ENCODE measurements around the gene DLGAP1. TPM values are rescaled to one million over a fixed set of nuclear protein-coding genes. Genes with fewer than 3 reads are reported as not detected.

DLGAP1 gene
- polyA plus RNA-seq, 1 of the 3 experiments (the other 2 are of a cell fraction): not detected

- H3K4me2 ChIP-seq: no peak overlapping the region
- H3F3A ChIP-seq (replicated peaks; ENCODE audit: insufficient read depth): no peaks in the 10 kb centered on the region
- no peaks in the 10 kb centered on the region for H3K9me2 ChIP-seq
- no peak overlapping the region for H3K9ac ChIP-seq
- no peaks in the 10 kb centered on the region for H3K9me3 ChIP-seq
- no peak for DNase-seq
- ChIA-PET CTCF (no interaction called here), POLR2A (no interaction called here)
- H4K20me1 ChIP-seq (ENCODE audit: insufficient read depth): no peaks in the 10 kb centered on the region
- 2% methylated on average over 5 of the region's 5 CpGs for WGBS (ENCODE audit: low lambda C conversion rate)
- H3K79me2 ChIP-seq (ENCODE audit: insufficient read depth): no peaks in the 10 kb centered on the region
- no peak overlapping the region for H2AFZ ChIP-seq (ENCODE audit: low read depth)
- no peaks in the 10 kb centered on the region; the same call in 1 of the 2 replicates for H3K27me3 ChIP-seq (ENCODE audit: insufficient read depth)
- H3K4me3 ChIP-seq (ENCODE audit: low read depth in 2 of 2, low read length in 1 of 2): no peak overlapping the region
- no peaks in the 10 kb centered on the region; a peak in 1 of 4 replicates for H3K4me1 ChIP-seq (ENCODE audit: control insufficient read depth in 1 of 2, insufficient read depth in 2 of 2, low read depth in 1 of 2, low read length in 1 of 2)
- H3K27ac ChIP-seq (ENCODE audit: low read depth in 2 of 2, low read length in 1 of 2): no peak overlapping the region
- no peaks in the 10 kb centered on the region for H3K36me3 ChIP-seq (replicated peaks in 1 of 2; ENCODE audit: control insufficient read depth in 1 of 2, insufficient read depth in 2 of 2, low read length in 1 of 2)
- TF ChIP-seq ZBTB33 (IDR thresholded peaks at IDR 0.05; ENCODE audit: borderline replicate concordance, low read depth) (no peak), FOXM1 (IDR thresholded peaks at IDR 0.05; ENCODE audit: low read depth) (no peak), POLR2AphosphoS5 (IDR thresholded peaks at IDR 0.05; ENCODE audit: low read depth, low read length) (no peak), EZH2phosphoT487 (IDR thresholded peaks at IDR 0.05; ENCODE audit: borderline replicate concordance, low read depth) (no peak), TEAD4 (IDR thresholded peaks at IDR 0.05; ENCODE audit: borderline replicate concordance, insufficient read depth) (no peak), TAF1 (IDR thresholded peaks at IDR 0.05; ENCODE audit: borderline replicate concordance, low read depth, low read length) (no peak), SIN3A (IDR thresholded peaks at IDR 0.05; ENCODE audit: borderline replicate concordance, low read depth, low read length) (no peak), REST (IDR thresholded peaks at IDR 0.05; ENCODE audit: low read depth, low read length) (no peak), FOSL2 (IDR thresholded peaks at IDR 0.05; ENCODE audit: borderline replicate concordance, low read depth) (no peak), NRF1 (IDR thresholded peaks at IDR 0.05; ENCODE audit: low read depth, low read length) (no peak), NFIC (IDR thresholded peaks at IDR 0.05; ENCODE audit: borderline replicate concordance) (no peak), USF2 (IDR thresholded peaks at IDR 0.05; ENCODE audit: borderline replicate concordance, low read depth, low read length) (no peak), MXI1 (IDR thresholded peaks at IDR 0.05; ENCODE audit: low read depth, low read length) (no peak), CHD2 (IDR thresholded peaks at IDR 0.05; ENCODE audit: low read length, partially characterized antibody) (no peak)
Measured at GRCh38 chr18:4286256-4286655, 168.9 kb downstream of the DLGAP1 start.
